GM21825 (cell line): ENCODE measurements around the gene TGFBR3.
A peak's percentile ranks its signal among the peaks of the same experiment; 100 is the strongest.
"Not testable (repeated sequence)": the region's sequence is repeated elsewhere in the genome, so short reads cannot be mapped to it uniquely, and the experiment has no call there.

Source experiments
- ATAC-seq: cut with Tn5 transposase; IDR thresholded peaks from one replicate; pipeline ENCODE4 v1.9.1; 2021; ENCODE audit warnings: mild to moderate bottlenecking, moderate library complexity; ENCODE audit not compliant: unreplicated experiment

The TGFBR3 gene

GRCh38 chr1:91884459-91885212 is 1.3 kb downstream of the TGFBR3 start:
- ATAC-seq, result no peak

- no peak for ATAC-seq
Observed at GRCh38 chr1:91883470-91883869, 2.5 kb downstream of the TGFBR3 start.

DNA sequence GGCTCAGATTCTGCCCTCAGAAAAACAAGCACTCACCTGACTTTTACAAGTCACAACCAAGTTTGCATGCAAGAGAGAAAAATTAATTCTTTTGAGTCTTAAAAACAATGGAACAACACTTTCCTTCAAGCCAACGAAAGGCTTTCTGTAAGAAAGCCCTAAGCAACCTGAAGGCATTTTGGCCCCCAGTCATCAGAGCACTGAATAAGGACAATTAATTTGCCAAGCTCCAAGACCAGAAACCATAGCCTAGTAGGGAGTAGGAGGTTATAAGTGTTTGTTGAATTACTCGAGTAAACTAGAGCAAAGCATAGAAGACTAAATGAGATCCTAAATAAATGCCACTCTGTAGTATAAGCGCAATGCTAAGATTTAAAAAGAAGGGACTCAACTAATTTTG is 4.7 kb downstream of the TGFBR3 start:
- ATAC-seq, result no peak

GRCh38 chr1:91879733-91880132 is 6.2 kb downstream of the TGFBR3 start:
- ATAC-seq, result no peak

DNA sequence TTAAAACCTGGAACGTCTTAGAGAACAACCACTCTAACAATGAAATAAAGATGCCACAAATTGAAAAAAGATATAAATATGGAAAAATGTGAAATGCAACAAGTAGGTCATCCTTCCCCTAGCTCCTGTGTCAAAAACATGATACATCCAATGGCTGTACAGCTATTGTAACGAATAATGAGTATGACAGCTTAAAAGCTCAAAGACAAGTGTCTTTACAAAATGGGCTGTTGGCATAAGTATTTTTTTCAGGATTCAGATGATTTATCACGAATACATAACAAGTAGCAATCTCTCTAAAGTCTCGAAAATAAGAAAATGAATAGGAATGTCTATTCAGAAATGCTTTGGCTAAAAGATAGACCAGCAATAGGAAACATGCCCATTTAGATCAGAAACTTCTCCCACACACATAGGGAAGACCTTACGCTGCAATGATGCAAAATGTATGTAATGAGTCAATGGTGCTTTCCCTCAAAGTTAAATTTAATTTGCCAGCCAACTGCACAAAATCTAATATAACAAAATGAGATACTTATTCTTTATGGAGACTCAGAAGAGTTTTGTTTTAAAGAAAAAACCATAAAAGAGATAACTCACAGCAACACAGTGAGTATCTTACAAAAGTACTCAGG is 8.3 kb downstream of the TGFBR3 start:
- peak; percentile 52 for ATAC-seq

DNA sequence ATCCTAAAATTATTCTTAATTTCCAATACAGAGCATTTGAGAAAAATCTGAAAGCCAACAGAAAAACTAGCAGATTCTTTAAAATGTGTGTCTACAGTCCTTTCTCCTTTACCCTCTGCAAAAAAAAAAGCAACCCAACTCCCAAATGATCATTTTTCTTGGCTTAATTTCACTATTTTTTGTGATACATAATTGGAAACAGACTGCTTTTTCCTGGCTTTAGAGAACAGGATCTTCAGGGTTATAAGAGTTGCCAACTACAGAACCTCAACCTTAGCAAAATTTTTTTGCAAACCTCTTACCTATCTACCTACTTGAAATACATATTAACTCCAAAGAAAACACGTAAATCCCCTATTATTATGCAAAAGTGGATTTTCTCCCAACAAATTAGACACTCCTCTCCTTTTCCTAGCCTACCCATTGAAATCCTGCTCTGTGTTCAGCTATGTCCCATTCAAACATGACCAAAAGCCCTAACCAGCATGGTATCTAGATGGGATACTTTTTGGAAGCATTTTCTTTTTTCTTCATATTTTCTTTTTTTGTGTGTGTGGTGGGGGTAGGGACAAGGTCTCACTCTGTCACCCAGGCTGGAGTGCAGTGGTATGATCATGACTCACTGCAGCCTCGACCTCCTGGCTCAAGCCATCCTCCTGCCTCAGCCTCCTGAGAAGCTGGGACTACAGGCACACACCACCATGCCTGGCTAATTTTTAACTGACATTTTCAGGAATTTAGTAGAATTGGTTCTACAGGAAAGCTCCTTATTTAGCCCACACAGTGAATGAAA is 9.0 kb downstream of the TGFBR3 start:
- no peak for ATAC-seq

DNA sequence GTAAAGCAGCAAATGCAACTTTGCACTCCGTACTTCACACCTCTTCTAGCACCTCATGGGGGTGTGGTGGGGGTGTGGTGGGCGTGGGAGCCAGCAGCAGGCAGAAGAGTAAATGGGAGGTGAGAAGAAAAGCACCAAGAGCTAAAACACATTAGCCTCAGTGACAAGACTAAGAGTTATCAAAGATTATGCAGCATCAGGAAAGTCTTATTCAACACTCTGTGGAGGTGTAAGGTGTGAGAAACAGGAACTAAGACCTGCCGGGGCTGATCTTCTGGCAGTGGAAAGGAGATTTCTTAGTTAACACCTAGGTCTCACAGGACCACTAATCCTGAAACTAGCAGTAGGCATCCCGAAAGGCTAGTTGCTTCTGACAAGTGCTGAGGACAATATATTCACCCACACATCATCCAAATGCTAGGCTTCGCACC is 9.9 kb downstream of the TGFBR3 start:
- ATAC-seq, result peak; percentile 78

DNA sequence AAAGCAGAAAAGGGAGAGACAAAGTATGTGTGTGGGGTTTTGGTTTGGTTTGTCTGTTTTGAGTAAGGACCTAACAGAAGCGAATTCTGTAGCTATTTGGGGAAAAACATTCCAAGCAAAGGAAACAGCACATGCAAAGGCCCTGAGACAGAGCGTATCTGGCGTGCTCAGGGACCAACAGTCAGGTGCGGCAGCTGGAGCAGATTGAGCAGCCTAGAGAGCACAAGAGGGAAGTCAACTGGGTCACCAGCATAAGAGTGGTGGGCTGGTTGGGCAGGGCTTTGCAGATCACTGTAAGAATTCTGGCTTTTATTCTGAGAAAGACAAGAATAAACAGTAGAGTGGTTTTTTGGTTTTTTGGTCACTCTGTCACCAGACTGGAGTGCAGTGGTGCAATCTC is 11.8 kb downstream of the TGFBR3 start:
- ATAC-seq, result no peak

GRCh38 chr1:91872559-91873081 is 13.3 kb downstream of the TGFBR3 start:
- ATAC-seq, result no peak

GRCh38 chr1:91872000-91872399 is 14.0 kb downstream of the TGFBR3 start:
- no peak for ATAC-seq

DNA sequence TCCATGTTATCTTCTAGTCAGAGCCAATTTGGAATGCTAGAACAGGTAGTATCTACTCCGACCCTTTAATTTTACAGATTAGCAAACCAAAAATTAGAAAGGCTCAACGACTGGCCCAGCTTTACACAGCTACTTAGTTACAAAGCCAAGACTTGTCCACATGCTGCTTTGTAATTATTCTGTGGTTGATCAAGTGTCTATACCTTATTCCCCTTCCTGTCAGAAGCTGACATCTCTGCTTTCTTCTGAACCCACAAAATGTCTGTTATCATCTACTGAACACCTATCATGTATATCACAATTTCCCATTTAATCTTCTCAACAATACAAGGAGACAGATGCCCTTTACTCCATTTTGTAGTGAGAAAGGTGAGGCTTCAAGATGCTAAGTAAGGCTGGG is 15.6 kb downstream of the TGFBR3 start:
- ATAC-seq, result no peak

GRCh38 chr1:91866425-91866824 is 19.5 kb downstream of the TGFBR3 start:
- no peak for ATAC-seq

DNA sequence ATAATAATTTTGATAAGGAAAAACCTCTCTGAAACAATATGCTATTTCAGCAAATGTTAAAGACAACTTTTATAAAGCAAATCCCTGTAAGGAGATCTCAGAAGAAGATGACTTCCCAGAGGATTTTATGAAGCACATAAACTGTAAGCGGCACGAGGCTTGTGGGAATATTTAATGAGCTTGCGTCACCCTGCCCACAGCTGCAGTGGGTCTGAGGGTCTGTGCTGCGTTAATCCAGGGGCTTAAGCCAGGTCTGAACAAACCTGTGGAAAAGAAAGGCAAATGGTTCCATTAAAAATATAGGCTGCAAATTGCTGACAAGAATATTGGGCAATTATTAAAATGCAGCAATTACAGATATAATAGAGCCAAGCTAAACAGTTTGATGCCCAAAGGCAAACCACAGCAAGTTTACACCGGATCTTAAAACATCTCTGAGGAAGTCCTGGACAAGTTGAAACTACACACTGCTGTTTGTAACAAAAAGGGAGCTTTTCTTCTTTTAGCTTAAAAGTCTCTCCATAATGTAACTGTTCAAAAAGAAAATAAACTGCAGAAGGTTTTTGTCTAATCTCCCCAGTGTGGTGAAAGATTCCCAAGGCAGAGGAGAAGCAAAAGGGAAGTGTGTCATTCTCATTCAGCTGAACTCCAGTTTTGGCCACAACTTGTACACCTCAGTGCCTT is 21.8 kb downstream of the TGFBR3 start:
- ATAC-seq, result no peak

- no peak for ATAC-seq
Observed at GRCh38 chr1:91863498-91863897, 22.5 kb downstream of the TGFBR3 start.

- no peak for ATAC-seq
Observed at GRCh38 chr1:91862120-91862519, 23.8 kb downstream of the TGFBR3 start.

DNA sequence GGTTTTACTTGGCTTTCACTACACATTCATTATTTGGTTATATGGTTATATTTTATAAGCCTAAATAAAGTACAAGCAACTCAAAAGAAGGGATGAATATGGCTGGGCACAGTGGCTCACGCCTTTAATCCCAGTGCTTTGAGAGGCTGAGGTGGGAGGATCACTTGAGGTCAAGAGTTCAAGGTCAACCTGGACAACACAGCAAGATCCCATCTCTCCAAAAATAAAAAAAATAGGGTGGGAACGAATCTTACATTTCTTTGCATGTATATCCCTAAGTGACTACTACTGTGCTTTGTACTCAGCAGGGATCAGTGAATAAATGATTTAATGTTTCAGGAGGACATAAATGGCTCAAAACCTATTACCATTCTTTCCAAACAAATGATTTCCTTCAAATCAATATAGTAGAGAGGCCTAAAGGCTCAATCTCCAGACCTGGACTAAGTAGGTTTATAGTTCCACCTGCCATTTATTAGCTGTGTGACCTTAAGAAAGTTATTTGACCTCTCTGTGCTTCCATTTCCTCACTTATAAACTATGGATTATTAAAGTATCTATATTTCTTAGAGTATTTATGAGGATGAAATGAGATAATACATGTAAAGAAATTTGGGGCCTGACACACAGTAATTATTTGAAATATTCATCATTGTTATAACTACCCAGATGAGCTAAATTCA is 28.3 kb downstream of the TGFBR3 start:
- no peak for ATAC-seq

DNA sequence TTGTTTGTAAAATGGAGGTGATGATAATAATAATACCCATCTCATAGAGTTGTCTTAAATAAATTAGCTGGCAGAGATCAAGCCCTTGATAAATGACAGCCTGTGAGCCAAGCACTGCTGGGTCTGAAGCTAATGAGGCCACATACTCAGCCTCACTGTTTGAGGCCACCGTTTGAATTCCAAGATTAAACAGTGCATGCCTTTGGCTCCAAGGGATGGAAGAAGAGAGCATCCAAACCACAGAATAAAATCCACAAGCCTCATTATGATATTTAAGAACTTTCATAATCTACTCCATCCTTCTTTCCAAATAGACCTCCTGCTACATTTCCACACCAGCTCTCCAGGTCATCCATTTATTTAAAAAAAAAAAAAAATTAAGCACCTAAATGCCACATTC is 29.0 kb downstream of the TGFBR3 start:
- no peak for ATAC-seq

GRCh38 chr1:91854852-91855534 is 31.0 kb downstream of the TGFBR3 start:
- ATAC-seq, result no peak

GRCh38 chr1:91853397-91853796 is 32.6 kb downstream of the TGFBR3 start:
- no peak for ATAC-seq

DNA sequence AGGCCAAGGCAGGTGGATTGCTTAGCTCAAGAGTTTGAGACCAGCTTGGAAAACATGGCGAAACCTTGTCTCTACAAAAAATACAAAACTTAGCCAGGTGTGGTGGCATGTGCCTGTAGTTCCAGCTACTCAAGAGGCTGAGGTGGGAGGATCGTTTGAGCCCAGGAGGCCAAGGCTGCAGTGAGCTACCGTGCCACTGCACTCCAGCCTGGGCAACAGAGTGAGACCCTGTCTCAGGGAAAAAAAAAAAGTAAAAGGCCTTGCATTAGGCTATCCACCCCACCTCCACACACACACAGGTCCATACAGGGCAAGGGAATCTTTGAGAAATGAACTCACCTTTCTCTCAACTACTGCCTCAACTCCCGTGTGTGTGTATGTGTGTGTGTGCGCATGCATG is 33.9 kb downstream of the TGFBR3 start:
- not testable (repeated sequence) for ATAC-seq
